Mucosa of descending colon (tissue), 3 donors: Measurements from ENCODE around the gene AP5S1. TPM values are rescaled to one million over a fixed set of nuclear protein-coding genes. Genes with fewer than 3 reads are reported as not detected.
A peak's percentile ranks its signal among the peaks of the same experiment; 100 is the strongest.

Source experiments
- ATAC-seq: fragments of 200-7000 bp; cut with Tn5 transposase; one replicate; pipeline ENCODE4 v1.9.1; 2020; ENCODE audit warnings: mild to moderate bottlenecking, moderate library complexity
- DNase-seq, 3 donors: peaks; one replicate each; pipeline ENCODE4 v3.0.0-alpha.2; 2020
- H3K36me3 ChIP-seq: fragments of 200-600 bp; one replicate; pipeline ENCODE4 v1.8.0; 2021; ENCODE audit warnings: low read depth, mild to moderate bottlenecking
- H3K4me1 ChIP-seq: fragments of 200-600 bp; one replicate; pipeline ENCODE4 v1.8.0; 2021; ENCODE audit warnings: low read depth, mild to moderate bottlenecking
- H3K4me3 ChIP-seq: fragments of 200-600 bp; one replicate; pipeline ENCODE4 v1.8.0; 2021; ENCODE audit warnings: mild to moderate bottlenecking
- H3K9me3 ChIP-seq: fragments of 200-600 bp; one replicate; pipeline ENCODE4 v1.8.0; 2021; ENCODE audit warnings: mild to moderate bottlenecking
- intact Hi-C, 2 donors: fragments of 100-400 bp; cut with DNase I in 1 of 2; cut with micrococcal nuclease in 1 of 2; formaldehyde crosslinking; loops; one replicate each; pipeline versions ENCODE4 v1.11.0 to v1.11.1; 2022; cut with DNase I, micrococcal nuclease
- total RNA-seq, 3 donors: library from RNA; stranded (reverse); fragmentation: NEBNext Ultra II Directional in 2 of 3; extraction: Animal tissue kit (Norgen Biotek cat#: 25700) in 2 of 3; gene quantifications; one replicate each; pipeline versions ENCODE4 v1.2.1 to v1.2.4, GENCODE V29; 2021 to 2023
- TF ChIP-seq, protein P1 (sequence below): fragments of 200-600 bp; IDR thresholded peaks from one replicate; pipeline ENCODE4 v1.8.0; 2022; ENCODE audit warnings: antibody characterized with exemption, mild to moderate bottlenecking
- donor health status: DM: no; HTN: no; CAD: no; lungs with moderate emphysema.
- donor health status: DM: no; HTN: no; CAD: no.
- donor health status: DM: no; HTN: yes; CAD: no.

The AP5S1 gene
- total RNA-seq, 3 donors from 2014 or later: 13.0 to 18.6 (median 13.9) TPM

DNA sequence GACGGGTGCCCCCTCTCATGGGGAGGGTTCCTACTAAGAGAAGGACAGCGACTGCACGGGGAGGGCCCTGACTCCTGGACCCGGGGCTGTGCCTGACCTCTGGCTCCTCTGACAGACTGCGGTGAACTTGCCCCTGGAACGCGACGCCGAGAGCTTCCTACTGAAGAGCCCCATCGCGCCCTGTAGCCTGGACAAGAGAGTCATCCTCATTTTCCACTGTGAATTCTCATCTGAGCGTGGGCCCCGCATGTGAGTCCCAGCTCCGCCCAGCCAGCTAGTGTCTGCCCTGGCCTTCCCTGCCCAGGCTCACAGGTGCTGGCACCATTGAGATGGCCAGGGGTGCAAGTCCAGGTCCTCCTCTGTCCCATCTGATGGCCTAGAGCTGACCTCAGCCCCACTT lies 17.1 kb upstream of the AP5S1 start:
- TF ChIP-seq, protein P1, sequence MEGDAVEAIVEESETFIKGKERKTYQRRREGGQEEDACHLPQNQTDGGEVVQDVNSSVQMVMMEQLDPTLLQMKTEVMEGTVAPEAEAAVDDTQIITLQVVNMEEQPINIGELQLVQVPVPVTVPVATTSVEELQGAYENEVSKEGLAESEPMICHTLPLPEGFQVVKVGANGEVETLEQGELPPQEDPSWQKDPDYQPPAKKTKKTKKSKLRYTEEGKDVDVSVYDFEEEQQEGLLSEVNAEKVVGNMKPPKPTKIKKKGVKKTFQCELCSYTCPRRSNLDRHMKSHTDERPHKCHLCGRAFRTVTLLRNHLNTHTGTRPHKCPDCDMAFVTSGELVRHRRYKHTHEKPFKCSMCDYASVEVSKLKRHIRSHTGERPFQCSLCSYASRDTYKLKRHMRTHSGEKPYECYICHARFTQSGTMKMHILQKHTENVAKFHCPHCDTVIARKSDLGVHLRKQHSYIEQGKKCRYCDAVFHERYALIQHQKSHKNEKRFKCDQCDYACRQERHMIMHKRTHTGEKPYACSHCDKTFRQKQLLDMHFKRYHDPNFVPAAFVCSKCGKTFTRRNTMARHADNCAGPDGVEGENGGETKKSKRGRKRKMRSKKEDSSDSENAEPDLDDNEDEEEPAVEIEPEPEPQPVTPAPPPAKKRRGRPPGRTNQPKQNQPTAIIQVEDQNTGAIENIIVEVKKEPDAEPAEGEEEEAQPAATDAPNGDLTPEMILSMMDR: no peak
- Histone ChIP-seq H3K36me3 (no peaks in the 10 kb centered on the region), H3K9me3 (no peaks in the 10 kb centered on the region), H3K4me3 (no peak overlapping the region), H3K4me1 (peaks cover 39% of the 10 kb centered on the region)
- ATAC-seq (no peak), DNase-seq (peak in 2 of 3 donors; percentile 21 to 54)
- intact Hi-C loops: no loop called here

DNA sequence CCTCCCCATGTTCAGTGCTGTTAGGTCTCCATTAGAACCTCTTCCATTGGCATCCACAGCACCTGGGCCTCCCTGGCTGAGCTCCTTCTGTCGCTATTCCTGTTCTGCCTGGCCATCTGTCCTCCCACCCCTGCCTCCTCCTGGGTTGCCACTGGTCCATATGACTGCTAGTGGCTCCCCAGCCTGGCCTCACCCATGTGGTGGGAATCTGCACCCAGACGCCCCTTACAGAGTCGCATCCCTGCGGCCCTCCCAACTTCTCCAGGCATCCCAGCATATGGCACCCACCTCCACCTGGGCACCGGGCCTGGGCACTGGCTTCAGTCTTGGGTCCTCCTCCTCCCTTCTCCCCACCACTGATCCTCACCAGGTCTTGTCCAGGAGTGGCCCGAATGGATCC lies 16.5 kb upstream of the AP5S1 start:
- intact Hi-C loops: no loop called here
- TF ChIP-seq, protein P1: no peak
- Histone ChIP-seq H3K4me3 (no peak overlapping the region), H3K36me3 (no peaks in the 10 kb centered on the region), H3K4me1 (peaks cover 39% of the 10 kb centered on the region), H3K9me3 (no peaks in the 10 kb centered on the region)
- ATAC-seq: no peak
- DNase-seq: peak in 2 of 3 donors; percentile 17 to 55

DNA sequence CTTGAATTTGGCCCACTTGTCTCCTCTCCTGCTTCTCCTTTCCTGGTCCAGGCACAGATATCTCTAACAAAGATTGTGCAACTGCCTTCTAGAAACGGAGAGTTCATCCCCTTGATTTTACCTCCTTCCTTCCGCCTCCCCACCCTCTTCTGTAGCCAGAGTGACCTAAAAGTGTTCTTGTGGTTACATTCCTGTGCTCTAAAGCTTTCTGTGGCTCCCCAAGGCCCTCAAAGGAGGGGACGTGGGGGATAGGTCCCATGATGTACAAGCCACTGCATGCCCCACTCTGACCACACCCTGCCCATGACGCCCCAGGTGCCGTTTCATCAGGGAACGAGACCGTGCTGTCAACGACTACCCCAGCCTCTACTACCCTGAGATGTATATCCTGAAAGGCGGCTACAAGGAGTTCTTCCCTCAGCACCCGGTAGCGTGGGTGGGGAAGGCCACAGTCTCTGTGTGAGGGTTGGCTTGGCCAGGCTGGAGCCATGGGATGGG lies 16.0 kb upstream of the AP5S1 start:
- TF ChIP-seq, protein P1: no peak
- ATAC-seq (no peak), DNase-seq (peak in 2 of 3 donors; percentile 14 to 49)
- no peak overlapping the region for H3K4me3 ChIP-seq
- no peaks in the 10 kb centered on the region for H3K9me3 ChIP-seq
- no peaks in the 10 kb centered on the region for H3K36me3 ChIP-seq
- peaks cover 36% of the 10 kb centered on the region for H3K4me1 ChIP-seq
- intact Hi-C loops: no loop called here

DNA sequence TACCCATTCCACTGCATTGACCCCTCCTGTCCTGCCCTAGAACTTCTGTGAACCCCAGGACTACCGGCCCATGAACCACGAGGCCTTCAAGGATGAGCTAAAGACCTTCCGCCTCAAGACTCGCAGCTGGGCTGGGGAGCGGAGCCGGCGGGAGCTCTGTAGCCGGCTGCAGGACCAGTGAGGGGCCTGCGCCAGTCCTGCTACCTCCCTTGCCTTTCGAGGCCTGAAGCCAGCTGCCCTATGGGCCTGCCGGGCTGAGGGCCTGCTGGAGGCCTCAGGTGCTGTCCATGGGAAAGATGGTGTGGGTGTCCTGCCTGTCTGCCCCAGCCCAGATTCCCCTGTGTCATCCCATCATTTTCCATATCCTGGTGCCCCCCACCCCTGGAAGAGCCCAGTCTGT lies 15.6 kb upstream of the AP5S1 start:
- intact Hi-C loops: no loop called here
- peaks cover 33% of the 10 kb centered on the region for H3K4me1 ChIP-seq

DNA sequence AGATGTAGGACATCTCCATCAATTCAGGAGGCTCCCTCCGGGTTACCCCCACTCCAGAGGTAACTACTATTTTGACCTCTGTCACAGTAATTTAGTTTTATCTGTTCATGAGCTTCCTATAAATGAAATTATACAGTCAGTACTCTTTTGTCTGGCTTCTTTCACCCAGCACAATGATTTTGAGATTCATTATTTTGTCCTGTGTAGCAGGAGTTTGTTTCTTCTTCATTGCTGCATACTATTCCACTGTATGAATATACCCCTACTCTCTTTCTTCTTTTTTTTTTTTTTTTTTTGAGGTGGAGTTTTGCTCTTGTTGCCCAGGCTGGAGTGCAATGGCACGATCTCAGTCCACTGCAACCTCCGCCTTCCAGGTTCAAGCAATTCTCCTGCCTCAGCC lies 11.8 kb upstream of the AP5S1 start:
- TF ChIP-seq, protein P1: no peak
- ATAC-seq (no peak), DNase-seq (no peak)
- H3K4me1 ChIP-seq: peaks cover 65% of the 10 kb centered on the region
- no peak overlapping the region for H3K4me3 ChIP-seq
- H3K9me3 ChIP-seq: no peaks in the 10 kb centered on the region
- intact Hi-C loops: no loop called here
- peaks cover 3% of the 10 kb centered on the region for H3K36me3 ChIP-seq

More for the DNA sequence above, 15.6 kb upstream of the AP5S1 start:
- ATAC-seq (no peak), DNase-seq (peak in 2 of 3 donors; percentile 26 to 37)
- Histone ChIP-seq H3K36me3 (no peaks in the 10 kb centered on the region), H3K4me3 (no peak overlapping the region), H3K9me3 (no peaks in the 10 kb centered on the region)
- TF ChIP-seq, protein P1: no peak
